A549 (cell line): Measurements from ENCODE around the gene SMG6. TPM values are rescaled to one million over a fixed set of nuclear protein-coding genes. Genes with fewer than 3 reads are reported as not detected.
A peak's percentile ranks its signal among the peaks of the same experiment; 100 is the strongest.
"Not testable (repeated sequence)": the region's sequence is repeated elsewhere in the genome, so short reads cannot be mapped to it uniquely, and the experiment has no call there.

Source experiments
- ATAC-seq, 2 experiments: fragments of 200-7000 bp in 1 of 2; fragments of >200 bp in 1 of 2; cut with Nextera tagmentation in 1 of 2; cut with Tn5 transposase in 1 of 2; 3 replicates each; pipeline versions ENCODE4 v1.8.0 to v1.9.1; 2018 to 2020; ENCODE audit warnings: mild to moderate bottlenecking in 1 of 2, moderate library complexity in 1 of 2
- CTCF ChIA-PET: fragments of 300-600 bp; sonication (Branson Sonifier 250); formaldehyde crosslinking; extraction: SDS; loops from one replicate; lab custom pipeline; 2021; ENCODE audit warnings: antibody characterized with exemption, inconsistent platforms; lab: Yijun Ruan, JAX
- POLR2A ChIA-PET: fragments of 350-600 bp; formaldehyde crosslinking; extraction: SDS; loops from one replicate; lab custom pipeline; 2021; ENCODE audit warnings: antibody characterized with exemption, inconsistent platforms; lab: Yijun Ruan, JAX
- DNase-seq, 2 experiments: peaks; one replicate each; pipeline versions ENCODE4 v3.0.0 to v3.0.0-alpha.2; 2011 to 2016; ENCODE audit warnings: low read depth in 1 of 2, low spot score in 1 of 2
- FAIRE-seq: peaks from 2 replicates; lab custom pipeline; 2011; peaks lifted over from hg19 to GRCh38; lab: Jason Lieb, UNC
- H3K27ac ChIP-seq, 2 experiments: fragments of >200 bp; sonication (Bioruptor Twin); formaldehyde crosslinking; 3 replicates each; pipeline ENCODE4 v1.5.1; 2016 to 2017
- H3K4me1 ChIP-seq: fragments of >200 bp; sonication (Bioruptor Twin); formaldehyde crosslinking; 3 replicates; pipeline ENCODE4 v1.6.1; 2016
- H3K4me2 ChIP-seq: fragments of >200 bp; sonication (Bioruptor Twin); formaldehyde crosslinking; 3 replicates; pipeline ENCODE4 v1.6.1; 2016
- H3K4me3 ChIP-seq: fragments of >200 bp; sonication (Bioruptor Twin); formaldehyde crosslinking; 3 replicates; pipeline ENCODE4 v1.5.1; 2016
- H3K9me3 ChIP-seq: fragments of >200 bp; sonication (Bioruptor Twin); formaldehyde crosslinking; 3 replicates; pipeline ENCODE4 v1.6.1; 2016
- BCL3 ChIP-seq: fragments of >200 bp; sonication (Bioruptor Twin); formaldehyde crosslinking; IDR thresholded peaks from 3 replicates; pipeline ENCODE4 v1.6.1; 2016
- CEBPB ChIP-seq, 2 experiments: fragments of >200 bp in 1 of 2; sonication (Bioruptor Twin) in 1 of 2; formaldehyde crosslinking in 1 of 2; IDR thresholded peaks; 2 replicates each; pipeline ENCODE4 v1.6.1; 2012 to 2016
- CHD2 ChIP-seq: fragments of 150-350 bp; IDR thresholded peaks from 2 replicates; pipeline ENCODE4 v1.6.1; 2014; ENCODE audit warnings: low read length; ENCODE audit not compliant: partially characterized antibody
- CTCF ChIP-seq: fragments of >200 bp; sonication (Bioruptor Twin); formaldehyde crosslinking; IDR thresholded peaks from 3 replicates; pipeline ENCODE4 v1.5.1; 2016
- FOXS1 ChIP-seq: fragments of 250-450 bp; sonication (Bioruptor Pico); IDR thresholded peaks from 2 replicates; pipeline ENCODE4 v1.5.0; 2020; ENCODE audit warnings: mild to moderate bottlenecking, moderate library complexity
- HEYL ChIP-seq: fragments of 250-450 bp; sonication (Bioruptor Pico); IDR thresholded peaks from 2 replicates; pipeline ENCODE4 v1.8.0; 2021; ENCODE audit warnings: mild to moderate bottlenecking, moderate library complexity
- HOXB13 ChIP-seq: fragments of 250-450 bp; sonication (Bioruptor Pico); IDR thresholded peaks from 2 replicates; pipeline ENCODE4 v1.5.0; 2020; ENCODE audit warnings: low read depth, mild to moderate bottlenecking, moderate library complexity
- JUNB ChIP-seq: fragments of >200 bp; sonication (Bioruptor Twin); formaldehyde crosslinking; IDR thresholded peaks from 2 replicates; pipeline ENCODE4 v1.6.1; 2016
- MAFK ChIP-seq: fragments of 450-650 bp; IDR thresholded peaks from 2 replicates; pipeline ENCODE4 v1.6.1; 2014; ENCODE audit not compliant: partially characterized antibody
- MAZ ChIP-seq: fragments of 150-350 bp; IDR thresholded peaks from 2 replicates; pipeline ENCODE4 v1.6.1; 2014; ENCODE audit warnings: antibody characterized with exemption, low read depth, low read length, borderline replicate concordance
- NFE2L2 ChIP-seq: fragments of 150-350 bp; conservative IDR thresholded peaks from 2 replicates; pipeline ENCODE4 v1.6.1; 2014; ENCODE audit warnings: low read length
- NPAS2 ChIP-seq: fragments of 250-450 bp; sonication (Bioruptor Pico); IDR thresholded peaks from 2 replicates; pipeline ENCODE4 v1.8.0; 2022; ENCODE audit warnings: mild to moderate bottlenecking, moderate library complexity, borderline replicate concordance
- NR3C1 ChIP-seq: fragments of >200 bp; sonication (Bioruptor Twin); formaldehyde crosslinking; IDR thresholded peaks from 3 replicates; pipeline ENCODE4 v1.6.1; 2017
- PHF8 ChIP-seq: fragments of 200-600 bp; sonication (generic); IDR thresholded peaks from 2 replicates; pipeline ENCODE4 v1.6.1; 2016; ENCODE audit warnings: low read depth, mild to moderate bottlenecking, antibody characterized with exemption, moderate library complexity, borderline replicate concordance
- POLR2A ChIP-seq: IDR thresholded peaks from 2 replicates; pipeline ENCODE4 v1.6.1; 2012; ENCODE audit warnings: mild to moderate bottlenecking, low read length
- POLR2AphosphoS2 ChIP-seq: conservative IDR thresholded peaks from 2 replicates; pipeline ENCODE4 v1.6.1; 2012; ENCODE audit warnings: low read length, improper control_type of control experiment, inconsistent platforms
- RARB ChIP-seq: fragments of 250-450 bp; sonication (Bioruptor Pico); IDR thresholded peaks from 2 replicates; pipeline ENCODE4 v1.8.0; 2021; ENCODE audit warnings: mild to moderate bottlenecking, moderate library complexity
- RFX5 ChIP-seq: fragments of 450-650 bp; IDR thresholded peaks from 2 replicates; pipeline ENCODE4 v1.7.1; 2014; ENCODE audit warnings: antibody characterized with exemption, mild to moderate bottlenecking, moderate library complexity
- USF2 ChIP-seq: fragments of 450-650 bp; IDR thresholded peaks from 2 replicates; pipeline ENCODE4 v1.6.1; 2014; ENCODE audit warnings: antibody characterized with exemption
- WGBS: methylation state at CpG from one replicate; pipeline ENCODE4 v1.1.6; 2017; ENCODE audit errors: missing lambda C conversion rate; 5-methylcytosine and 5-hydroxymethylcytosine counted together
- polyA plus RNA-seq, 4 experiments: library from polyadenylated mRNA; depleted of rRNA in 3 of 4; stranded (reverse); fragments of >200 nt; fragmentation: RNase III in 1 of 4; extraction: RNeasy Plus Mini Kit Qiagen cat#74134 plus additional on column Dnase treatment in 1 of 4; gene quantifications; 2 replicates in 3 of 4; 3 replicates in 1 of 4; pipeline ENCODE4 v1.2.3, GENCODE V29; 2011 to 2017
- TF ChIP-seq, protein P1 (sequence below): IDR thresholded peaks from 2 replicates; pipeline ENCODE4 v1.6.1; 2012; ENCODE audit warnings: low read depth, borderline replicate concordance

The SMG6 gene
- polyA plus RNA-seq, 2 of the 4 experiments (the other 2 are of a cell fraction) = 4.7 to 17.0 TPM

DNA sequence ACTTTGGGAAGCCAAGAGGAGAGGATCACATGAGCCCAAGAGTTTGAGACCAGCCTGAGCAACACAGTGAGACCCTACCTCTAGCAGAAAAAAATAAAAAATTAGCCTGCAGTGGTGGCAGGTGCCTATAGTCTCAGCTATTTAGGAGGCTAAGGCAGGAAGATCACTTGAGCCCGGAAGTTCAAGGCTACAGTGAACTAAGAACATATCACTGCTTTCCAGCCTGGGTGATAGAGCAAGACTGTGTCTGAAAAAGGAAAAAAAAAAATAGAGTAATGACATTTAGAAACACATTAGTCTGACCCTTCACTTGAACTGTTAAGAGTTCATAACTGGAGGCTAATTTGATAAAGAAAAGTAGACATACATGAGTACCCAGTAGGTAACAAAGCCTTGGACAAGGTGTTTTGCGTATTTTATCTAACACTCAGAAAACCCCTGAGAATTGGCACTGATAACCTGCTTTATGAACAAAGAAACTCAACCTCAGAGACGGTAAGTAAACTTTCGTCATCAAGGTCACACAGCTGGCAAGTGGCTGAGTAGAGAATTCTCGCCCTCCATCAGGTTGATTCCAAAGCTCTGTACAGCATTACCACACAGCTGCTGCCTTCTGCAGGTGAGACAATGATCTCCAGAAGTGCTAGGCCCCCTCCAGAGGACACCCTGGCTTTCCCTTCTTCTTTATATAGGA is 101.1 kb downstream of the SMG6 start:
- no peak overlapping the region for H3K4me2 ChIP-seq
- TF ChIP-seq RARB (CRISPR knock-in tag) = no peak
- TF ChIP-seq POLR2A = no peak
- no peak for TF ChIP-seq HEYL (CRISPR knock-in tag)
- no peak for TF ChIP-seq CHD2
- no peak for TF ChIP-seq JUNB
- TF ChIP-seq MAZ = no peak
- TF ChIP-seq NFE2L2 = no peak
- no peak for TF ChIP-seq CTCF
- TF ChIP-seq PHF8 = no peak
- TF ChIP-seq, all 56 proteins: peak for 0
- Histone ChIP-seq H3K4me1 (no peaks in the 10 kb centered on the region), H3K9me3 (no peaks in the 10 kb centered on the region), H3K4me3 (no peak overlapping the region), H3K27ac (no peak overlapping the region)
- ChIA-PET CTCF (interaction anchor here (0.6 to 3.1 kb wide), 4 partner anchors 13 to 302 kb away, joined by 3 to 12 read pairs (median 6); no protein-coding TSS in a partner anchor), POLR2A (no interaction called here)
- WGBS = 85% methylated on average over 5 of the region's 5 CpGs
- ATAC-seq (0 out of 6 replicates have a peak, but pooled peaks of 1 of the 2 experiments have one; percentile 19), FAIRE-seq (peak; percentile 49), DNase-seq (no peak)

GRCh38 chr17:2199386-2199785 is 104.2 kb downstream of the SMG6 start:
- H3K4me2 ChIP-seq, H3K4me3 ChIP-seq, H3K9me3 ChIP-seq, ATAC-seq, POLR2A ChIA-PET, H3K27ac ChIP-seq, H3K4me1 ChIP-seq, FAIRE-seq, DNase-seq: not testable (repeated sequence)
- CTCF ChIA-PET = interaction anchor here (2.4 to 3.1 kb wide), 2 partner anchors 45 to 145 kb away, joined by 8 to 12 read pairs; partner anchors contain the start of gene HIC1
- 90% methylated on average over 8 of the region's 8 CpGs for WGBS

- Histone ChIP-seq H3K4me3 (no peak overlapping the region), H3K4me1 (no peaks in the 10 kb centered on the region), H3K4me2 (no peak overlapping the region)
- DNase-seq = no peak
- CTCF ChIA-PET = interaction anchor here (1.0 to 3.1 kb wide), 7 partner anchors 9 to 145 kb away, joined by 3 to 12 read pairs (median 5); partner anchors contain the start of gene HIC1
- no peak for TF ChIP-seq HOXB13 (CRISPR knock-in tag)
- no peak for TF ChIP-seq POLR2AphosphoS2
- no peak for TF ChIP-seq BCL3
- no peak for TF ChIP-seq NPAS2 (CRISPR knock-in tag)
- TF ChIP-seq MAFK = no peak
- TF ChIP-seq CEBPB (IDR thresholded peaks at IDR 0.05) = no peak
- no peak for TF ChIP-seq FOXS1
- TF ChIP-seq POLR2A = no peak
- TF ChIP-seq, all 56 proteins: peak for 0
- Histone ChIP-seq H3K27ac (no peak overlapping the region), H3K9me3 (no peaks in the 10 kb centered on the region)
- WGBS = 75% methylated on average over 6 of the region's 6 CpGs
- POLR2A ChIA-PET = no interaction called here
- ATAC-seq (no peak), FAIRE-seq (no peak)
These were observed 104.7 kb downstream of the SMG6 start for GRCh38 chr17:2198927-2199326.

DNA sequence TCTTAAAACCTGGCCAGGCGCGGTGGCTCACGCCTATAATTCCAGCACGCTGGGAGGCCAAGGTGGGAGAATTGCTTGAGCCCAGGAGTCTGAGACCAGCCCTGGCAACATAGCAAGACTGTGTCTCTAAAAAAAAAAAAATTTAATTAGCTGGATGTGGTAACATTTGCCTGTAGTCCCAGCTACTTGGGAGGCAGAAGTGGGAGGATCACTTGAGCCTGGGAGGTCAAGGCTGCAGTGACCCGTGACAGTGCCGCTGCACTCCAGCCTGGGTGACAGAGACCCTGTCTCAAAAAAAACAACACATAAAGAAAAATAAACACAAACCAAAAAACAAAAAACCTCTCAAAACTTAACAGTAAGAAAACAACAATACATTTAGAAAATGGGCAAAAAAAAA is 106.3 kb downstream of the SMG6 start:
- Histone ChIP-seq H3K4me2 (no peak overlapping the region), H3K4me3 (no peak overlapping the region), H3K4me1 (peaks cover 14% of the 10 kb centered on the region), H3K27ac (no peak overlapping the region), H3K9me3 (no peaks in the 10 kb centered on the region)
- TF ChIP-seq RFX5 = no peak
- no peak for TF ChIP-seq USF2
- no peak for TF ChIP-seq NR3C1
- TF ChIP-seq CTCF = no peak
- no peak for TF ChIP-seq HOXB13 (CRISPR knock-in tag)
- no peak for TF ChIP-seq NPAS2 (CRISPR knock-in tag)
- TF ChIP-seq, protein P1, sequence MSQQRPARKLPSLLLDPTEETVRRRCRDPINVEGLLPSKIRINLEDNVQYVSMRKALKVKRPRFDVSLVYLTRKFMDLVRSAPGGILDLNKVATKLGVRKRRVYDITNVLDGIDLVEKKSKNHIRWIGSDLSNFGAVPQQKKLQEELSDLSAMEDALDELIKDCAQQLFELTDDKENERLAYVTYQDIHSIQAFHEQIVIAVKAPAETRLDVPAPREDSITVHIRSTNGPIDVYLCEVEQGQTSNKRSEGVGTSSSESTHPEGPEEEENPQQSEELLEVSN = no peak
- no peak for ATAC-seq
- POLR2A ChIA-PET = interaction anchor here (0.5 kb wide), 1 partner anchor 10 kb away, joined by 4 read pairs; no protein-coding TSS in a partner anchor
- CTCF ChIA-PET = interaction anchor here (1.1 kb wide), 1 partner anchor 40 kb away, joined by 3 read pairs; no protein-coding TSS in a partner anchor
- no peak for DNase-seq
- FAIRE-seq = no peak
- WGBS = 93% methylated on average over 6 of the region's 6 CpGs
